Measurements from ENCODE around the gene MAF. TPM values are rescaled to one million over a fixed set of nuclear protein-coding genes. Genes with fewer than 3 reads are reported as not detected.
A peak's percentile ranks its signal among the peaks of the same experiment; 100 is the strongest.

The MAF gene
- total and polyA plus RNA-seq, 2 experiments from 2014 or later = 0.91 to 2.5 TPM

DNA sequence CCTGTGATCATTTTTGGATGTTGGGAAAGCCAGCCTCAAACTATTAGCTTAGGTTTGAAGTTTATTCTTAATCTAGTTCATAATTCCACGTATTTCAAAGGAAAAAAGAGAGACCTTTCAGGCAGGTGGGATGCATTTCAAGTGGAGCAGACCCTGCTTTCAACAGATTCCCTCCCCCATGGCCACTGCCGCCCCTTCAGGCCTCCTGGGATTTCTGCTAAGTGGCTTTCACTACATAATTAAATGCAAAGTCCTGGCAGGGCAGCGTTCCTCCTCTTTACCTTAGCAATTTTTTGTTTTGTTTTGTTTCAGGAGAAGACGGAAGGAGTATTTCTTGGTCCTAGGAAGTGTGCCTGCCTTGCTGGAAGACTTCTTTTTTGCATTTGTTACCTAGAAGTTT lies 36.6 kb downstream of the MAF start:
- Histone ChIP-seq H3F3A (replicated peaks; ENCODE audit: low read depth) (no peaks in the 10 kb centered on the region), H3K9me2 (ENCODE audit: insufficient read depth) (peaks cover 2% of the 10 kb centered on the region; the same call in 1 of the 2 replicates), H3K27me3 (ENCODE audit: insufficient read depth) (no peaks in the 10 kb centered on the region), H3K27ac (ENCODE audit: low read depth) (no peak overlapping the region), H3K79me2 (replicated peaks; ENCODE audit: insufficient read depth) (no peaks in the 10 kb centered on the region), H3K4me1 (ENCODE audit: insufficient read depth) (peaks cover 6% of the 10 kb centered on the region; the same call in 1 of the 2 replicates), H4K20me1 (replicated peaks; ENCODE audit: insufficient read depth) (no peaks in the 10 kb centered on the region), H3K4me2 (peak overlapping the region; percentile 59; the same call in 1 of the 2 replicates), H2AFZ (peak overlapping the region; percentile 49; the same call in 1 of the 2 replicates), H3K4me3 (no peak overlapping the region), H3K36me3 (ENCODE audit: insufficient read depth) (no peaks in the 10 kb centered on the region)
- peaks cover 2% of the 10 kb centered on the region for H3K27me3 Mint-ChIP-seq (ENCODE audit: insufficient read depth, low read depth, poor library complexity)
- TF ChIP-seq ZNF331 (CRISPR knock-in tag; IDR thresholded peaks at IDR 0.05; ENCODE audit: low read depth) = no peak
- TF ChIP-seq ZNF114 (CRISPR knock-in tag; IDR thresholded peaks at IDR 0.05) = no peak
- no peak for TF ChIP-seq CREB1 (CRISPR knock-in tag; IDR thresholded peaks at IDR 0.05; ENCODE audit: low read depth)
- TF ChIP-seq, protein P1, sequence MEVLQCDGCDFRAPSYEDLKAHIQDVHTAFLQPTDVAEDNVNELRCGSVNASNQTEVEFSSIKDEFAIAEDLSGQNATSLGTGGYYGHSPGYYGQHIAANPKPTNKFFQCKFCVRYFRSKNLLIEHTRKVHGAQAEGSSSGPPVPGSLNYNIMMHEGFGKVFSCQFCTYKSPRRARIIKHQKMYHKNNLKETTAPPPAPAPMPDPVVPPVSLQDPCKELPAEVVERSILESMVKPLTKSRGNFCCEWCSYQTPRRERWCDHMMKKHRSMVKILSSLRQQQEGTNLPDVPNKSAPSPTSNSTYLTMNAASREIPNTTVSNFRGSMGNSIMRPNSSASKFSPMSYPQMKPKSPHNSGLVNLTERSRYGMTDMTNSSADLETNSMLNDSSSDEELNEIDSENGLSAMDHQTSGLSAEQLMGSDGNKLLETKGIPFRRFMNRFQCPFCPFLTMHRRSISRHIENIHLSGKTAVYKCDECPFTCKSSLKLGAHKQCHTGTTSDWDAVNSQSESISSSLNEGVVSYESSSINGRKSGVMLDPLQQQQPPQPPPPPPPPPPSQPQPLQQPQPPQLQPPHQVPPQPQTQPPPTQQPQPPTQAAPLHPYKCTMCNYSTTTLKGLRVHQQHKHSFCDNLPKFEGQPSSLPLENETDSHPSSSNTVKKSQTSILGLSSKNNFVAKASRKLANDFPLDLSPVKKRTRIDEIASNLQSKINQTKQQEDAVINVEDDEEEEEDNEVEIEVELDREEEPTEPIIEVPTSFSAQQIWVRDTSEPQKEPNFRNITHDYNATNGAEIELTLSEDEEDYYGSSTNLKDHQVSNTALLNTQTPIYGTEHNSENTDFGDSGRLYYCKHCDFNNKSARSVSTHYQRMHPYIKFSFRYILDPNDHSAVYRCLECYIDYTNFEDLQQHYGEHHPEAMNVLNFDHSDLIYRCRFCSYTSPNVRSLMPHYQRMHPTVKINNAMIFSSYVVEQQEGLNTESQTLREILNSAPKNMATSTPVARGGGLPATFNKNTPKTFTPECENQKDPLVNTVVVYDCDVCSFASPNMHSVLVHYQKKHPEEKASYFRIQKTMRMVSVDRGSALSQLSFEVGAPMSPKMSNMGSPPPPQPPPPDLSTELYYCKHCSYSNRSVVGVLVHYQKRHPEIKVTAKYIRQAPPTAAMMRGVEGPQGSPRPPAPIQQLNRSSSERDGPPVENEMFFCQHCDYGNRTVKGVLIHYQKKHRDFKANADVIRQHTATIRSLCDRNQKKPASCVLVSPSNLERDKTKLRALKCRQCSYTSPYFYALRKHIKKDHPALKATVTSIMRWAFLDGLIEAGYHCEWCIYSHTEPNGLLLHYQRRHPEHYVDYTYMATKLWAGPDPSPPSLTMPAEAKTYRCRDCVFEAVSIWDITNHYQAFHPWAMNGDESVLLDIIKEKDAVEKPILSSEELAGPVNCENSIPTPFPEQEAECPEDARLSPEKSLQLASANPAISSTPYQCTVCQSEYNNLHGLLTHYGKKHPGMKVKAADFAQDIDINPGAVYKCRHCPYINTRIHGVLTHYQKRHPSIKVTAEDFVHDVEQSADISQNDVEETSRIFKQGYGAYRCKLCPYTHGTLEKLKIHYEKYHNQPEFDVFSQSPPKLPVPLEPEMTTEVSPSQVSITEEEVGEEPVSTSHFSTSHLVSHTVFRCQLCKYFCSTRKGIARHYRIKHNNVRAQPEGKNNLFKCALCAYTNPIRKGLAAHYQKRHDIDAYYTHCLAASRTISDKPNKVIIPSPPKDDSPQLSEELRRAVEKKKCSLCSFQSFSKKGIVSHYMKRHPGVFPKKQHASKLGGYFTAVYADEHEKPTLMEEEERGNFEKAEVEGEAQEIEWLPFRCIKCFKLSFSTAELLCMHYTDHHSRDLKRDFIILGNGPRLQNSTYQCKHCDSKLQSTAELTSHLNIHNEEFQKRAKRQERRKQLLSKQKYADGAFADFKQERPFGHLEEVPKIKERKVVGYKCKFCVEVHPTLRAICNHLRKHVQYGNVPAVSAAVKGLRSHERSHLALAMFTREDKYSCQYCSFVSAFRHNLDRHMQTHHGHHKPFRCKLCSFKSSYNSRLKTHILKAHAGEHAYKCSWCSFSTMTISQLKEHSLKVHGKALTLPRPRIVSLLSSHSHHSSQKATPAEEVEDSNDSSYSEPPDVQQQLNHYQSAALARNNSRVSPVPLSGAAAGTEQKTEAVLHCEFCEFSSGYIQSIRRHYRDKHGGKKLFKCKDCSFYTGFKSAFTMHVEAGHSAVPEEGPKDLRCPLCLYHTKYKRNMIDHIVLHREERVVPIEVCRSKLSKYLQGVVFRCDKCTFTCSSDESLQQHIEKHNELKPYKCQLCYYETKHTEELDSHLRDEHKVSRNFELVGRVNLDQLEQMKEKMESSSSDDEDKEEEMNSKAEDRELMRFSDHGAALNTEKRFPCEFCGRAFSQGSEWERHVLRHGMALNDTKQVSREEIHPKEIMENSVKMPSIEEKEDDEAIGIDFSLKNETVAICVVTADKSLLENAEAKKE (CRISPR knock-in tag; IDR thresholded peaks at IDR 0.05) = no peak
- no peak for TF ChIP-seq STAT1 (IDR thresholded peaks at IDR 0.05; ENCODE audit: unreplicated experiment)
- TF ChIP-seq, protein P2, sequence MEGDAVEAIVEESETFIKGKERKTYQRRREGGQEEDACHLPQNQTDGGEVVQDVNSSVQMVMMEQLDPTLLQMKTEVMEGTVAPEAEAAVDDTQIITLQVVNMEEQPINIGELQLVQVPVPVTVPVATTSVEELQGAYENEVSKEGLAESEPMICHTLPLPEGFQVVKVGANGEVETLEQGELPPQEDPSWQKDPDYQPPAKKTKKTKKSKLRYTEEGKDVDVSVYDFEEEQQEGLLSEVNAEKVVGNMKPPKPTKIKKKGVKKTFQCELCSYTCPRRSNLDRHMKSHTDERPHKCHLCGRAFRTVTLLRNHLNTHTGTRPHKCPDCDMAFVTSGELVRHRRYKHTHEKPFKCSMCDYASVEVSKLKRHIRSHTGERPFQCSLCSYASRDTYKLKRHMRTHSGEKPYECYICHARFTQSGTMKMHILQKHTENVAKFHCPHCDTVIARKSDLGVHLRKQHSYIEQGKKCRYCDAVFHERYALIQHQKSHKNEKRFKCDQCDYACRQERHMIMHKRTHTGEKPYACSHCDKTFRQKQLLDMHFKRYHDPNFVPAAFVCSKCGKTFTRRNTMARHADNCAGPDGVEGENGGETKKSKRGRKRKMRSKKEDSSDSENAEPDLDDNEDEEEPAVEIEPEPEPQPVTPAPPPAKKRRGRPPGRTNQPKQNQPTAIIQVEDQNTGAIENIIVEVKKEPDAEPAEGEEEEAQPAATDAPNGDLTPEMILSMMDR (conservative IDR thresholded peaks at IDR 0.05; ENCODE audit: low read depth in 2 of 2) = no peak
- TF ChIP-seq, protein P3, sequence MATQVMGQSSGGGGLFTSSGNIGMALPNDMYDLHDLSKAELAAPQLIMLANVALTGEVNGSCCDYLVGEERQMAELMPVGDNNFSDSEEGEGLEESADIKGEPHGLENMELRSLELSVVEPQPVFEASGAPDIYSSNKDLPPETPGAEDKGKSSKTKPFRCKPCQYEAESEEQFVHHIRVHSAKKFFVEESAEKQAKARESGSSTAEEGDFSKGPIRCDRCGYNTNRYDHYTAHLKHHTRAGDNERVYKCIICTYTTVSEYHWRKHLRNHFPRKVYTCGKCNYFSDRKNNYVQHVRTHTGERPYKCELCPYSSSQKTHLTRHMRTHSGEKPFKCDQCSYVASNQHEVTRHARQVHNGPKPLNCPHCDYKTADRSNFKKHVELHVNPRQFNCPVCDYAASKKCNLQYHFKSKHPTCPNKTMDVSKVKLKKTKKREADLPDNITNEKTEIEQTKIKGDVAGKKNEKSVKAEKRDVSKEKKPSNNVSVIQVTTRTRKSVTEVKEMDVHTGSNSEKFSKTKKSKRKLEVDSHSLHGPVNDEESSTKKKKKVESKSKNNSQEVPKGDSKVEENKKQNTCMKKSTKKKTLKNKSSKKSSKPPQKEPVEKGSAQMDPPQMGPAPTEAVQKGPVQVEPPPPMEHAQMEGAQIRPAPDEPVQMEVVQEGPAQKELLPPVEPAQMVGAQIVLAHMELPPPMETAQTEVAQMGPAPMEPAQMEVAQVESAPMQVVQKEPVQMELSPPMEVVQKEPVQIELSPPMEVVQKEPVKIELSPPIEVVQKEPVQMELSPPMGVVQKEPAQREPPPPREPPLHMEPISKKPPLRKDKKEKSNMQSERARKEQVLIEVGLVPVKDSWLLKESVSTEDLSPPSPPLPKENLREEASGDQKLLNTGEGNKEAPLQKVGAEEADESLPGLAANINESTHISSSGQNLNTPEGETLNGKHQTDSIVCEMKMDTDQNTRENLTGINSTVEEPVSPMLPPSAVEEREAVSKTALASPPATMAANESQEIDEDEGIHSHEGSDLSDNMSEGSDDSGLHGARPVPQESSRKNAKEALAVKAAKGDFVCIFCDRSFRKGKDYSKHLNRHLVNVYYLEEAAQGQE (IDR thresholded peaks at IDR 0.05; ENCODE audit: unreplicated experiment) = no peak
- TF ChIP-seq JUNB (IDR thresholded peaks at IDR 0.05; ENCODE audit: unreplicated experiment) = no peak
- TF ChIP-seq POLR2AphosphoS5 (IDR thresholded peaks at IDR 0.05; ENCODE audit: low read depth) = no peak
- TF ChIP-seq EZH2phosphoT487 (IDR thresholded peaks at IDR 0.05; ENCODE audit: unreplicated experiment) = no peak
- no peak for TF ChIP-seq NANOG (IDR thresholded peaks at IDR 0.05; ENCODE audit: borderline replicate concordance)
- TF ChIP-seq EZH2 (IDR thresholded peaks at IDR 0.05; ENCODE audit: low read depth, unreplicated experiment) = no peak
- TF ChIP-seq, protein P4, sequence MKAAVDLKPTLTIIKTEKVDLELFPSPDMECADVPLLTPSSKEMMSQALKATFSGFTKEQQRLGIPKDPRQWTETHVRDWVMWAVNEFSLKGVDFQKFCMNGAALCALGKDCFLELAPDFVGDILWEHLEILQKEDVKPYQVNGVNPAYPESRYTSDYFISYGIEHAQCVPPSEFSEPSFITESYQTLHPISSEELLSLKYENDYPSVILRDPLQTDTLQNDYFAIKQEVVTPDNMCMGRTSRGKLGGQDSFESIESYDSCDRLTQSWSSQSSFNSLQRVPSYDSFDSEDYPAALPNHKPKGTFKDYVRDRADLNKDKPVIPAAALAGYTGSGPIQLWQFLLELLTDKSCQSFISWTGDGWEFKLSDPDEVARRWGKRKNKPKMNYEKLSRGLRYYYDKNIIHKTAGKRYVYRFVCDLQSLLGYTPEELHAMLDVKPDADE (IDR thresholded peaks at IDR 0.05) = no peak
- peaks cover 14% of the 10 kb centered on the region for H3K4me1 Mint-ChIP-seq
- DNase-seq (ENCODE audit: low spot score) = peak; percentile 8
- no peak overlapping the region for H3K4me3 Mint-ChIP-seq
- peak; percentile 58 for ATAC-seq
- no peaks in the 10 kb centered on the region for H3K9me3 Mint-ChIP-seq
- no peaks in the 10 kb centered on the region for H3K36me3 Mint-ChIP-seq (ENCODE audit: low read depth)
- H3K27ac Mint-ChIP-seq = no peak overlapping the region

All from GM23338 (cell line).